ENCODE data around the gene ANKRD7.

The ANKRD7 gene, protein sequence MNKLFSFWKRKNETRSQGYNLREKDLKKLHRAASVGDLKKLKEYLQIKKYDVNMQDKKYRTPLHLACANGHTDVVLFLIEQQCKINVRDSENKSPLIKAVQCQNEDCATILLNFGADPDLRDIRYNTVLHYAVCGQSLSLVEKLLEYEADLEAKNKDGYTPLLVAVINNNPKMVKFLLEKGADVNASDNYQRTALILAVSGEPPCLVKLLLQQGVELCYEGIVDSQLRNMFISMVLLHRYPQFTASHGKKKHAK

GRCh38 chr7:118224521-118224920 is at the start of gene ANKRD7:
ANKRD7 (plus strand) TSS chr7:118224704; CDS start chr7:118224831, 127 bp downstream.
- no peaks in the 10 kb centered on the region for H3K36me3 Mint-ChIP-seq (ENCODE audit: low read depth)
- TF ChIP-seq, protein P1, sequence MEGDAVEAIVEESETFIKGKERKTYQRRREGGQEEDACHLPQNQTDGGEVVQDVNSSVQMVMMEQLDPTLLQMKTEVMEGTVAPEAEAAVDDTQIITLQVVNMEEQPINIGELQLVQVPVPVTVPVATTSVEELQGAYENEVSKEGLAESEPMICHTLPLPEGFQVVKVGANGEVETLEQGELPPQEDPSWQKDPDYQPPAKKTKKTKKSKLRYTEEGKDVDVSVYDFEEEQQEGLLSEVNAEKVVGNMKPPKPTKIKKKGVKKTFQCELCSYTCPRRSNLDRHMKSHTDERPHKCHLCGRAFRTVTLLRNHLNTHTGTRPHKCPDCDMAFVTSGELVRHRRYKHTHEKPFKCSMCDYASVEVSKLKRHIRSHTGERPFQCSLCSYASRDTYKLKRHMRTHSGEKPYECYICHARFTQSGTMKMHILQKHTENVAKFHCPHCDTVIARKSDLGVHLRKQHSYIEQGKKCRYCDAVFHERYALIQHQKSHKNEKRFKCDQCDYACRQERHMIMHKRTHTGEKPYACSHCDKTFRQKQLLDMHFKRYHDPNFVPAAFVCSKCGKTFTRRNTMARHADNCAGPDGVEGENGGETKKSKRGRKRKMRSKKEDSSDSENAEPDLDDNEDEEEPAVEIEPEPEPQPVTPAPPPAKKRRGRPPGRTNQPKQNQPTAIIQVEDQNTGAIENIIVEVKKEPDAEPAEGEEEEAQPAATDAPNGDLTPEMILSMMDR (IDR thresholded peaks at IDR 0.05): no peak
- H3K9me3 Mint-ChIP-seq: no peaks in the 10 kb centered on the region
- H3K4me1 Mint-ChIP-seq: no peaks in the 10 kb centered on the region
- no peak within 1 kb of the TSS for H3K4me3 Mint-ChIP-seq
- no peak within 1 kb of the TSS for H3K27ac Mint-ChIP-seq
- peaks cover 3% of the 10 kb centered on the region for H3K27me3 Mint-ChIP-seq (ENCODE audit: low read depth, poor library complexity)
- DNase-seq: no peak

GRCh38 chr7:118175740-118176139 is 48.8 kb upstream of the ANKRD7 start:
- DNase-seq: no peak
- Mint-ChIP-seq H3K9me3 (no peaks in the 10 kb centered on the region), H3K4me3 (no peak overlapping the region), H3K27ac (no peak overlapping the region), H3K36me3 (ENCODE audit: low read depth) (no peaks in the 10 kb centered on the region), H3K4me1 (no peaks in the 10 kb centered on the region), H3K27me3 (ENCODE audit: low read depth, poor library complexity) (no peaks in the 10 kb centered on the region)
- TF ChIP-seq, protein P1 (IDR thresholded peaks at IDR 0.05): no peak

- TF ChIP-seq, protein P1 (IDR thresholded peaks at IDR 0.05): no peak
- Mint-ChIP-seq H3K36me3 (ENCODE audit: low read depth) (no peaks in the 10 kb centered on the region), H3K27me3 (ENCODE audit: low read depth, poor library complexity) (no peaks in the 10 kb centered on the region), H3K9me3 (no peaks in the 10 kb centered on the region), H3K4me3 (no peak overlapping the region), H3K27ac (no peak overlapping the region), H3K4me1 (peaks cover 17% of the 10 kb centered on the region)
- no peak for DNase-seq
Measured at GRCh38 chr7:118179191-118179590, 45.3 kb upstream of the ANKRD7 start.

GRCh38 chr7:118182593-118183427 is 41.7 kb upstream of the ANKRD7 start:
- Mint-ChIP-seq H3K27me3 (ENCODE audit: low read depth, poor library complexity) (no peaks in the 10 kb centered on the region), H3K9me3 (no peaks in the 10 kb centered on the region), H3K4me1 (peaks cover 35% of the 10 kb centered on the region), H3K4me3 (peak overlapping the region; percentile 99), H3K36me3 (ENCODE audit: low read depth) (peaks cover 27% of the 10 kb centered on the region), H3K27ac (peak overlapping the region; percentile 100)
- TF ChIP-seq, protein P1 (IDR thresholded peaks at IDR 0.05): no peak
- DNase-seq: no peak

GRCh38 chr7:118183428-118183785 is 41.1 kb upstream of the ANKRD7 start:
- H3K9me3 Mint-ChIP-seq: no peaks in the 10 kb centered on the region
- H3K36me3 Mint-ChIP-seq (ENCODE audit: low read depth): peaks cover 33% of the 10 kb centered on the region
- H3K4me1 Mint-ChIP-seq: peaks cover 35% of the 10 kb centered on the region
- H3K27ac Mint-ChIP-seq: peak overlapping the region; percentile 100
- DNase-seq: peak; percentile 5
- H3K27me3 Mint-ChIP-seq (ENCODE audit: low read depth, poor library complexity): no peaks in the 10 kb centered on the region
- TF ChIP-seq, protein P1 (IDR thresholded peaks at IDR 0.05): no peak
- H3K4me3 Mint-ChIP-seq: peak overlapping the region; percentile 99
